ENCODE measurements around the gene DLG2. TPM values are rescaled to one million over a fixed set of nuclear protein-coding genes. Genes with fewer than 3 reads are reported as not detected.

The DLG2 gene
- total and polyA plus RNA-seq, 2 donors: 4.8 to 6.6 TPM

DNA sequence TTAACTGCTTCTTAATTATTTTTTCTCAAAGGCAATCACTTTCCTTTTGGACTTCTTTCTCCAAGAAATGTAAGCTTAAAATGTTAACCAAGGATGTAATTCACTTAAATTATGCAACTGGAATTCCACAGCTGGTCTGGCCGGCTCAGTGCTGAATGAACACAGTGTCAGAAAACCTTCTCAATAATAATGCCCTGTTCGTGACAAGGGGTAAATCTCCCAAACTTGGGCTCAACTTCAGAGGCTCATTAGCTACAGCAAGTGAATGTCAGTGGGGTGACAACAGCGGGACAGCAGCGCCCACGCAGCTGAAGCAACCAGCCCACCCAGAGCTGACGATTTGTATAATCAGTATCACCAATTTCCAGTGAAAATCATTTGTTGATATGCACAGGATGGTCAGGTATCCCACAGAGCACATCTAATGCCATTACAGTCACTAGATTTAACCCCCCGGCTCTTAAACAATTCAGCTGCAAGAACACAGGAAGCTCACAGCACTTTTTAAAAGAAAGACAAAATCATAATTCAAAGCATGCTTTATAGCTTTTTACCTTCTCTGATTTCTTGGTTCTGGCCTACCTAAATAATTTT is 704.8 kb downstream of the DLG2 start:
- no peak overlapping the region for H3K27ac ChIP-seq (ENCODE audit: low read depth in 1 of 2, low read length in 1 of 2)
- DNase-seq (ENCODE audit: low read depth in 6 of 9, low spot score in 9 of 9): no peak

DNA sequence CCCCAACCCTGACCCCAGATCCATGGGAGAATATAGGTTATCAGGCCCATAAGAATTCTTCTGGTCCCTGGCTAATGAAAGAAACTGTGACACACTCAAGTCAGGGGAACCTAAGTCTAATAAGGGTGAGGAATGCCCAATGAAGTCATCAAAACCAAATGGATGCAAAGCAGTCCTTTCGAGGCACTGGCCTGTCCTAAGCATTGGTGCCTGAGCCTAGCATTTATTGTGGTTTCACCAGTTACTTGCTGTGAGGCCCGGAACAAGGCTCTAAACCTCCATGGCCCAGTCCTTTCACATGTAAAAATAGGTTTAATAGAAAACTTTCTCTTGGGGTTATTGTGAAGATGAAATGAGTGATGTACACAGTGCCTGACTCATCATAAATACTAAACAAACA is 712.6 kb downstream of the DLG2 start:
- Histone ChIP-seq H3K27ac (ENCODE audit: low read depth in 1 of 2, low read length in 1 of 2) (no peak overlapping the region), H3K9me3 (ENCODE audit: control insufficient read depth in 2 of 2, insufficient read depth in 1 of 2, low read length in 1 of 2) (no peaks in the 10 kb centered on the region), H3K27me3 (ENCODE audit: control insufficient read depth in 2 of 2, insufficient read depth in 1 of 2, low read length in 1 of 2) (no peaks in the 10 kb centered on the region), H3K36me3 (ENCODE audit: control insufficient read depth in 2 of 2, insufficient read depth in 2 of 2, low read length in 1 of 2) (no peaks in the 10 kb centered on the region), H3K4me3 (ENCODE audit: low read length in 2 of 2) (no peak overlapping the region), H3K4me1 (ENCODE audit: control insufficient read depth in 2 of 2, insufficient read depth in 2 of 2, low read length in 2 of 2) (no peaks in the 10 kb centered on the region)
- no peak for DNase-seq (ENCODE audit: low read depth in 6 of 9, low spot score in 9 of 9)
- WGBS: 92% methylated on average over 2 of the region's 2 CpGs

More for the DNA sequence above, 704.8 kb downstream of the DLG2 start:
- Histone ChIP-seq H3K4me1 (ENCODE audit: control insufficient read depth in 2 of 2, insufficient read depth in 2 of 2, low read length in 2 of 2) (no peaks in the 10 kb centered on the region), H3K36me3 (ENCODE audit: control insufficient read depth in 2 of 2, insufficient read depth in 2 of 2, low read length in 1 of 2) (no peaks in the 10 kb centered on the region), H3K4me3 (ENCODE audit: low read length in 2 of 2) (no peak overlapping the region), H3K9me3 (ENCODE audit: control insufficient read depth in 2 of 2, insufficient read depth in 1 of 2, low read length in 1 of 2) (no peaks in the 10 kb centered on the region), H3K27me3 (ENCODE audit: control insufficient read depth in 2 of 2, insufficient read depth in 1 of 2, low read length in 1 of 2) (no peaks in the 10 kb centered on the region)
- 44% methylated on average over 7 of the region's 7 CpGs for WGBS

- Histone ChIP-seq H3K4me3 (ENCODE audit: low read length in 2 of 2) (no peak overlapping the region), H3K36me3 (ENCODE audit: control insufficient read depth in 2 of 2, insufficient read depth in 2 of 2, low read length in 1 of 2) (no peaks in the 10 kb centered on the region), H3K27ac (ENCODE audit: low read depth in 1 of 2, low read length in 1 of 2) (no peak overlapping the region), H3K27me3 (ENCODE audit: control insufficient read depth in 2 of 2, insufficient read depth in 1 of 2, low read length in 1 of 2) (no peaks in the 10 kb centered on the region), H3K9me3 (ENCODE audit: control insufficient read depth in 2 of 2, insufficient read depth in 1 of 2, low read length in 1 of 2) (no peaks in the 10 kb centered on the region), H3K4me1 (ENCODE audit: control insufficient read depth in 2 of 2, insufficient read depth in 2 of 2, low read length in 2 of 2) (no peaks in the 10 kb centered on the region)
- 94% methylated on average over 2 of the region's 2 CpGs for WGBS
- no peak for DNase-seq (ENCODE audit: low read depth in 6 of 9, low spot score in 9 of 9)
These were observed 717.4 kb downstream of the DLG2 start for GRCh38 chr11:84909740-84910139.

DNA sequence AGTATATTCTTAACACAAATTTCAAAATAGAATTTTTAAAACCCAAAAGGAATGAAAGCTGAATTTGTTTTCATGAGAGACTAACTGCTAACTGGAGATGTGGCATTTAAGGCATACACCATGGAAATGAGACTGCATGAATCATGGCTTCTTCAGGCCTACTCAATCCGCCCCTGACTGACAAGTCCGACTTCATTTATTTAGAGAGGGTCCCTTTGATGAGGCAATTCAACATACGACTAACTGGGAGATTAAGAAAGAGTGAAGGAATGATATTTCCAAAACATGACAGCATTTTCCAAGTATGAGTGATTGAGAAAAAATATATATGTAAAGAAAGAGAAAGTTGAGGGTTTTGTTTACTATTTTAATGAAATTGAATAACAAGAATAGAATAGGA is 720.1 kb downstream of the DLG2 start:
- 58% methylated on average over 3 of the region's 3 CpGs for WGBS
- no peak for DNase-seq (ENCODE audit: low read depth in 6 of 9, low spot score in 9 of 9)

DNA sequence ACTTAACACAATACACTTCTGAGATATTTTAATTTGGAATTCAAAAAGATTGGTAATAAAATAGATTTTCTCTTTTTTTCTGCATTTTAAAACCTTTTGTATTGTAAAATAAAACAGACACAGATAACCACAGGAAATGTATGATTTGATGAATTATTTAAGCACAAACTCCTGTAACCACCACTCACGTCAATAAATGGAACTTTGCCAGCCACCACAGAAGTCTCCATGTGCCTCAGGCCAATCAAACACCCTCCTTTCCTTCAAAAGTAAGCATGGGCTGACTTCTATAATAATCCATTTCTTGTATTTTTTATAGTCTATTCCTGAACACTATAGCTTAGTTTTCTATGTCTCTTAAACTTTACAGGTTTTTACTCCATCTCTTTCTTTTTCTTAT is 721.7 kb downstream of the DLG2 start:
- no peaks in the 10 kb centered on the region for H3K9me3 ChIP-seq (ENCODE audit: control insufficient read depth in 2 of 2, insufficient read depth in 1 of 2, low read length in 1 of 2)
- WGBS: 1% methylated on average over 1 of the region's 1 CpG
- no peaks in the 10 kb centered on the region for H3K36me3 ChIP-seq (ENCODE audit: control insufficient read depth in 2 of 2, insufficient read depth in 2 of 2, low read length in 1 of 2)
- no peaks in the 10 kb centered on the region for H3K27me3 ChIP-seq (ENCODE audit: control insufficient read depth in 2 of 2, insufficient read depth in 1 of 2, low read length in 1 of 2)
- no peaks in the 10 kb centered on the region for H3K4me1 ChIP-seq (ENCODE audit: control insufficient read depth in 2 of 2, insufficient read depth in 2 of 2, low read length in 2 of 2)
- DNase-seq (ENCODE audit: low read depth in 6 of 9, low spot score in 9 of 9): no peak
- H3K4me3 ChIP-seq (ENCODE audit: low read length in 2 of 2): no peak overlapping the region
- no peak overlapping the region for H3K27ac ChIP-seq (ENCODE audit: low read depth in 1 of 2, low read length in 1 of 2)

More for the DNA sequence above, 720.1 kb downstream of the DLG2 start:
- Histone ChIP-seq H3K36me3 (ENCODE audit: control insufficient read depth in 2 of 2, insufficient read depth in 2 of 2, low read length in 1 of 2) (no peaks in the 10 kb centered on the region), H3K9me3 (ENCODE audit: control insufficient read depth in 2 of 2, insufficient read depth in 1 of 2, low read length in 1 of 2) (no peaks in the 10 kb centered on the region), H3K27me3 (ENCODE audit: control insufficient read depth in 2 of 2, insufficient read depth in 1 of 2, low read length in 1 of 2) (no peaks in the 10 kb centered on the region), H3K27ac (ENCODE audit: low read depth in 1 of 2, low read length in 1 of 2) (no peak overlapping the region), H3K4me3 (ENCODE audit: low read length in 2 of 2) (no peak overlapping the region), H3K4me1 (ENCODE audit: control insufficient read depth in 2 of 2, insufficient read depth in 2 of 2, low read length in 2 of 2) (no peaks in the 10 kb centered on the region)

- no peak for DNase-seq (ENCODE audit: low read depth in 6 of 9, low spot score in 9 of 9)
- Histone ChIP-seq H3K27ac (ENCODE audit: low read depth in 1 of 2, low read length in 1 of 2) (no peak overlapping the region), H3K9me3 (ENCODE audit: control insufficient read depth in 2 of 2, insufficient read depth in 1 of 2, low read length in 1 of 2) (no peaks in the 10 kb centered on the region), H3K36me3 (ENCODE audit: control insufficient read depth in 2 of 2, insufficient read depth in 2 of 2, low read length in 1 of 2) (no peaks in the 10 kb centered on the region), H3K4me3 (ENCODE audit: low read length in 2 of 2) (no peak overlapping the region), H3K4me1 (ENCODE audit: control insufficient read depth in 2 of 2, insufficient read depth in 2 of 2, low read length in 2 of 2) (no peaks in the 10 kb centered on the region), H3K27me3 (ENCODE audit: control insufficient read depth in 2 of 2, insufficient read depth in 1 of 2, low read length in 1 of 2) (no peaks in the 10 kb centered on the region)
- WGBS: 69% methylated on average over 3 of the region's 3 CpGs
These were observed 724.7 kb downstream of the DLG2 start for GRCh38 chr11:84902445-84902844.

- Histone ChIP-seq H3K4me3 (ENCODE audit: low read length in 2 of 2) (no peak overlapping the region), H3K27ac (ENCODE audit: low read depth in 1 of 2, low read length in 1 of 2) (no peak overlapping the region), H3K9me3 (ENCODE audit: control insufficient read depth in 2 of 2, insufficient read depth in 1 of 2, low read length in 1 of 2) (no peaks in the 10 kb centered on the region), H3K27me3 (ENCODE audit: control insufficient read depth in 2 of 2, insufficient read depth in 1 of 2, low read length in 1 of 2) (no peaks in the 10 kb centered on the region), H3K36me3 (ENCODE audit: control insufficient read depth in 2 of 2, insufficient read depth in 2 of 2, low read length in 1 of 2) (no peaks in the 10 kb centered on the region), H3K4me1 (ENCODE audit: control insufficient read depth in 2 of 2, insufficient read depth in 2 of 2, low read length in 2 of 2) (no peaks in the 10 kb centered on the region)
- no peak for DNase-seq (ENCODE audit: low read depth in 6 of 9, low spot score in 9 of 9)
- WGBS: 94% methylated on average over 1 of the region's 1 CpG
These were observed 725.2 kb downstream of the DLG2 start for GRCh38 chr11:84901991-84902390.

DNA sequence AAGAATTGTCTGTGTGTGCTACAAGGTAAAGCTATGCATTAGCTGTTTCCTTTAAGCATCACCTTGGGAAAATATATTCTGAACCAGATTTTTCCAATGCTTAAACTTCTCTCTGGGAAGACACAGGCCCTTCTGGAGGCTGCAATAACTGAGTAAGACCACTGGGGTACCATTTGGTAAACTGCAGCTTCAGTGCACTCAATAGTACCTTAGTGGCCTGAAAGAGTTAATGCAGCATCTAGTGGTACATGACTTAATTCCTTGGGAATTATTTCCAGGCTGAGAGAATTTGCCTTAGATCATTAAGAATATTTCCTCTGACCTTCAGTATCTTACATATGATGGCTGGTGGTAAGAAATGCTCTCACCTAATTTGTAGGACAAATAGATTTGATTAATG is 727.4 kb downstream of the DLG2 start:
- Histone ChIP-seq H3K27ac (ENCODE audit: low read depth in 1 of 2, low read length in 1 of 2) (no peak overlapping the region), H3K9me3 (ENCODE audit: control insufficient read depth in 2 of 2, insufficient read depth in 1 of 2, low read length in 1 of 2) (no peaks in the 10 kb centered on the region), H3K4me1 (ENCODE audit: control insufficient read depth in 2 of 2, insufficient read depth in 2 of 2, low read length in 2 of 2) (no peaks in the 10 kb centered on the region), H3K27me3 (ENCODE audit: control insufficient read depth in 2 of 2, insufficient read depth in 1 of 2, low read length in 1 of 2) (no peaks in the 10 kb centered on the region), H3K36me3 (ENCODE audit: control insufficient read depth in 2 of 2, insufficient read depth in 2 of 2, low read length in 1 of 2) (no peaks in the 10 kb centered on the region), H3K4me3 (ENCODE audit: low read length in 2 of 2) (no peak overlapping the region)
- DNase-seq (ENCODE audit: low read depth in 6 of 9, low spot score in 9 of 9): no peak

DNA sequence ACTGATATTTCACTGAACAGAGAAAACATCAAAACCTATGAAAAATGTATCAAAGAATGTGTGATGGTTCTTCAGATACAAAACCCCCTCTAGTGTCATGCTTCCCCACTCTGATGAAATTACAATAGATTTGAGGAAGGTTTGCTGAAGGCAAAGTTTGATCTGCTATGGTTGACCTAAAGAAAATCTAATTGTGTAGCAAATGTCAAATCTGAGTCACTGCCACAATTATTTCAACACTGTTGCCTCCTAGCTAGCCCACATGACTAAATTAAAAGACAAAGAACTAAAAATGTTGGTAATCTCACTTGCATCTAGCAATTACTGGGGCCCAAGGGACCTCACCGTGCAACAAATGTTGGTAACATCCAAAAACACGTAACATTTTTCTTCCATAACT is 728.0 kb downstream of the DLG2 start:
- Histone ChIP-seq H3K27me3 (ENCODE audit: control insufficient read depth in 2 of 2, insufficient read depth in 1 of 2, low read length in 1 of 2) (no peaks in the 10 kb centered on the region), H3K4me3 (ENCODE audit: low read length in 2 of 2) (no peak overlapping the region), H3K36me3 (ENCODE audit: control insufficient read depth in 2 of 2, insufficient read depth in 2 of 2, low read length in 1 of 2) (no peaks in the 10 kb centered on the region), H3K4me1 (ENCODE audit: control insufficient read depth in 2 of 2, insufficient read depth in 2 of 2, low read length in 2 of 2) (no peaks in the 10 kb centered on the region), H3K27ac (ENCODE audit: low read depth in 1 of 2, low read length in 1 of 2) (no peak overlapping the region), H3K9me3 (ENCODE audit: control insufficient read depth in 2 of 2, insufficient read depth in 1 of 2, low read length in 1 of 2) (no peaks in the 10 kb centered on the region)
- WGBS: 98% methylated on average over 2 of the region's 2 CpGs
- DNase-seq (ENCODE audit: low read depth in 6 of 9, low spot score in 9 of 9): no peak

DNA sequence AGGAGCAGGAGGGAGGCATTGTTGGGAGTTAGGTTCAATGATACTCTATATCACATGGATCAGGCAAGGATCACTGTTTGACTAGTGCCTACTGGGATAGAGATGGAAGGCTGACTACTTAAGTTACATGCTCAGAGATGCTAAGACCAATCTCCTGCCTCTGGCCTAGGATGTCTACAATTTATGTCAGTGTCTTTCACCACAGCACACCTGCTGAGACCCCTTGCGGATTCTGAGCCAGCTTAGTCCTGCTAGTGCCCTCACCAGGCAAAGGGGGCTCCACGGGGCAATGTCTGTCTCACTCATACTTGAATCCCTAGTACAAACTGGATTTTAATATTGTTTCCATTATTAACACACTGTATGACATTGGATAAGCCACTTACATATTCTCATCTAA is 732.5 kb downstream of the DLG2 start:
- no peak for DNase-seq (ENCODE audit: low read depth in 6 of 9, low spot score in 9 of 9)
- Histone ChIP-seq H3K27me3 (ENCODE audit: control insufficient read depth in 2 of 2, insufficient read depth in 1 of 2, low read length in 1 of 2) (no peaks in the 10 kb centered on the region), H3K4me1 (ENCODE audit: control insufficient read depth in 2 of 2, insufficient read depth in 2 of 2, low read length in 2 of 2) (no peaks in the 10 kb centered on the region), H3K9me3 (ENCODE audit: control insufficient read depth in 2 of 2, insufficient read depth in 1 of 2, low read length in 1 of 2) (no peaks in the 10 kb centered on the region), H3K27ac (ENCODE audit: low read depth in 1 of 2, low read length in 1 of 2) (no peak overlapping the region), H3K4me3 (ENCODE audit: low read length in 2 of 2) (no peak overlapping the region), H3K36me3 (ENCODE audit: control insufficient read depth in 2 of 2, insufficient read depth in 2 of 2, low read length in 1 of 2) (no peaks in the 10 kb centered on the region)
- WGBS: 94% methylated on average over 2 of the region's 2 CpGs

All from thymus (tissue), 11 donors.